Measurements from ENCODE around the gene PTS. TPM values are rescaled to one million over a fixed set of nuclear protein-coding genes. Genes with fewer than 3 reads are reported as not detected.

The PTS gene
- total and polyA plus RNA-seq, 9 of the 15 experiments (the other 6 are each of a cell fraction or from before 2014, with no cell fraction given), result 27.1 to 72.7 (median 41.1) TPM

GRCh38 chr11:112229746-112230433 lies 3.7 kb downstream of the PTS start:
- Histone ChIP-seq H3K9me1 (ENCODE audit: control insufficient read depth, insufficient read depth, low read length) (no peaks in the 10 kb centered on the region), H3K79me2 (ENCODE audit: control insufficient read depth, insufficient read depth, low read length) (peaks cover 26% of the 10 kb centered on the region), H4K20me1 (replicated peaks; ENCODE audit: control insufficient read depth, insufficient read depth, low read length) (no peaks in the 10 kb centered on the region), H3K9me3 (replicated peaks; ENCODE audit: control insufficient read depth, insufficient read depth, low read depth, low read length) (no peaks in the 10 kb centered on the region), H3K4me2 (ENCODE audit: insufficient read depth, low read length) (no peak overlapping the region), H3K27ac (ENCODE audit: extremely low read depth, low read depth, low read length) (no peak overlapping the region), H3K9ac (ENCODE audit: insufficient read depth in 1 of 2, low read depth in 2 of 2, low read length in 2 of 2) (no peak overlapping the region), H3K4me1 (replicated peaks in 1 of 2; ENCODE audit: control insufficient read depth in 2 of 2, insufficient read depth in 2 of 2, low read length in 2 of 2) (peaks cover 4 to 5% of the 10 kb centered on the region in 2 experiments; a peak in 3 of 5 replicates), H3K36me3 (ENCODE audit: control insufficient read depth, insufficient read depth, low read length) (peaks cover 55% of the 10 kb centered on the region), H2AFZ (ENCODE audit: low read depth, low read length) (no peak overlapping the region), H3K27me3 (ENCODE audit: control insufficient read depth in 2 of 2, insufficient read depth in 2 of 2, low read length in 2 of 2) (no peaks in the 10 kb centered on the region), H3K4me3 (no peak overlapping the region)
- CTCF ChIA-PET (ENCODE audit: low intra/inter-chr PET ratio), result no interaction called here
- no peak for DNase-seq (ENCODE audit: extremely low read depth in 1 of 4, low spot score in 3 of 4)
- in situ Hi-C loops (cut with MboI), result loop anchor here (10.0 kb wide), 2 partner anchors 325 to 625 kb away; partner anchors contain the start of gene SIK2
- intact Hi-C loops (cut with micrococcal nuclease), result no loop called here
- no TSS peak for BruUV-seq (replicated peaks)
- no peak for FAIRE-seq
- no peak for ATAC-seq
- 71% methylated on average over 3 of the region's 3 CpGs for WGBS (ENCODE audit: insufficient coverage, low coverage, missing lambda C conversion rate)
- POLR2A ChIA-PET, result interaction anchor here (0.5 to 0.6 kb wide), 2 partner anchors 22 to 1018 kb away, joined by 3 to 5 read pairs; no protein-coding TSS in a partner anchor
- no peak for TF ChIP-seq THAP12 (CRISPR knock-in tag; IDR thresholded peaks at IDR 0.05)
- no peak for TF ChIP-seq TRIM28 (IDR thresholded peaks at IDR 0.05)
- no peak for TF ChIP-seq TCF7 (IDR thresholded peaks at IDR 0.05; ENCODE audit: borderline replicate concordance)
- TF ChIP-seq ZNF717 (CRISPR knock-in tag; IDR thresholded peaks at IDR 0.05), result no peak
- no peak for TF ChIP-seq ZNF76 (CRISPR knock-in tag; IDR thresholded peaks at IDR 0.05; ENCODE audit: borderline replicate concordance)
- no peak for TF ChIP-seq ZFP91 (CRISPR knock-in tag; IDR thresholded peaks at IDR 0.05)
- TF ChIP-seq NCOA4 (IDR thresholded peaks at IDR 0.05; ENCODE audit: partially characterized antibody), result no peak
- TF ChIP-seq SOX6 (IDR thresholded peaks at IDR 0.05), result no peak
- TF ChIP-seq AFF1 (IDR thresholded peaks at IDR 0.05; ENCODE audit: low read depth in 1 of 2, partially characterized antibody in 2 of 2), result no peak
- no peak for TF ChIP-seq GABPB2 (CRISPR knock-in tag; conservative IDR thresholded peaks at IDR 0.05)
- TF ChIP-seq ESRRB (CRISPR knock-in tag; IDR thresholded peaks at IDR 0.05; ENCODE audit: borderline replicate concordance), result no peak
- TF ChIP-seq BACH1 (tag; IDR thresholded peaks at IDR 0.05), result no peak
- TF ChIP-seq RBM14 (IDR thresholded peaks at IDR 0.05; ENCODE audit: borderline replicate concordance, insufficient read depth, low read depth, low read length), result no peak
- no peak for TF ChIP-seq BCL6 (CRISPR knock-in tag; IDR thresholded peaks at IDR 0.05)
- TF ChIP-seq KDM4B (IDR thresholded peaks at IDR 0.05; ENCODE audit: borderline replicate concordance in 2 of 2, low read depth in 1 of 2), result no peak

Measured in K562 (cell line).